DMS114 treated with DMSO at 0.1 percent for 48 hours (cell line): ENCODE measurements around the gene CYTH1.

Experiments used
- DNase-seq: peaks from one replicate; lab custom pipeline; 2025; ENCODE audit not compliant: unreplicated experiment; lab: John Stamatoyannopoulos, UW

CYTH1 gene

GRCh38 chr17:78781893-78782304 is at the start of gene CYTH1:
TSS of gene CYTH1 (minus strand) at chr17:78782273. CDS start at chr17:78782223, 50 bp downstream.
- no peak for DNase-seq

- no peak for DNase-seq
Observed at GRCh38 chr17:78829477-78829876, 47.4 kb upstream of the CYTH1 start.

DNA sequence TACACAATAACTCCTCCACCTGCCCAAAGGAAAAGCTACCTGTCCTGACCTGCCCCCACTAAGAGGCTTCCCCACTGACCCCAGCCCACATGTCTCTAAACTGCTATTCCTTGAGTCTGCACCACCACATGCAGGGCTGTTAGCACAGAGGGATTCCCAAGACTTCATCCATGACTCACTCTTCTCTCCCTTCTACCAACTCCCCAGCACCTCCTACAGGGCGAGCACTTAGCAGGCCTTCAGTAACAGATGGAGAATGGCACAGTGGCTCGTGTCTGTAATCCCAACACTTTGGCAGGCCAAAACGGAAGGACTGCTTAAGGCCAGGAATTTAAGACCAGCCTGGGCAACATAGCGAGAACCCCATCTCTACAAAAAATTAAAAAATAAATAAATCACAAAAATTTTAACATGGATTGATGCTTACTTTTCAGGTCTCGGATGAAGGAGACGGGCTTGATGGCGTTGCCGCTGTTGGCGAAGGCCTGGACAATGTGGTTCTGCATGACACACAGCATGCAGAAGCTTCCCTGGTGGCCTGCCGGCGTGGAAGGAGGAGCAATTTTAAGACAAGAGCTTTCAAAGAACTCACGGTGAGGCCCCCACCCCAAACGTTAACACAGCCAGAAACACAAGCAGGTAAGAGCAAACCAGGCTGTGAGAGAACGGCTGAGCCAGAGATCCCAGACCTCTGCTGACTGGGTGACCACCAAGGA is 46.6 kb upstream of the CYTH1 start:
- peak; percentile 4 for DNase-seq

- DNase-seq: no peak
Observed at GRCh38 chr17:78826836-78827509, 44.9 kb upstream of the CYTH1 start.

GRCh38 chr17:78826421-78826820 is 44.3 kb upstream of the CYTH1 start:
- no peak for DNase-seq

DNA sequence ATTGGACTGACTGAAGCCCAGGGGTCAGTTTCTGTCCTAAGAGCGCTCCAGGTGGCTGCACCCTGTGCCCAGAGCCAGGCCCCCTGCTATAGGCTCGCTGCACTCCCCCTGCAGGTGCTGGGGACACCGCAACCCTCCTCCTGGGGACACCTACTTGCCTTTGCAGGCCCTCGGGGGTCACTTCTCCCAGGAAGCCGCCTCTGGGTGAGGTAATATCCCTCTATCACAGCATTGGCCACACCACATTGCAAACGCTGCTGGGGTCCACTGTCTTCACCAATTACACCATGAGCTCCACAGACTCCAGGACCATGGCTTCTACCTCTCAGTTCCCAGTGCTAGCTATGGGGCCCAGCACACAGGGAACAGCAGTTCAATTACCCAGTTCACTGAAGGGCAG is 43.6 kb upstream of the CYTH1 start:
- no peak for DNase-seq

DNA sequence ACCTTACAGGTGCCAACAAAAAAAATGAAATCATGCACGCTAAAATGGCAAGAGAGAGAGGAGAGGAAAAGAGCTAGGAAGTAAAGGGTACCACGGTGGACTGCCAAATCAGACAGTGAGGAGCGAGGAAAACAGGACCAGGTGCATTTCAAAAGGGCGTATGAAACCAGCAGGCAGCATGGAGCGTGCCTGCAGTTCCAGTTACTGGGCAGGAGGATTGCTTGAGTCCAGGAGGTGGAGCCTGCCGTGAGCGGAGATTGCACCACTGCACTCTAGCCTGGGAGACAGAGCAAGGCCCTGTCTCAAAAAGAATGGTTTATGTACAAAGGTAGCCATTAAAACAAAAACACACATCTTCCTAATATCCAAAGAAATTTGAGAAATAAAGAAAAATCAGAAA is 42.2 kb upstream of the CYTH1 start:
- DNase-seq: no peak

- DNase-seq: no peak
Observed at GRCh38 chr17:78823282-78824046, 41.4 kb upstream of the CYTH1 start.

- DNase-seq: no peak
Observed at GRCh38 chr17:78822552-78822951, 40.5 kb upstream of the CYTH1 start.

DNA sequence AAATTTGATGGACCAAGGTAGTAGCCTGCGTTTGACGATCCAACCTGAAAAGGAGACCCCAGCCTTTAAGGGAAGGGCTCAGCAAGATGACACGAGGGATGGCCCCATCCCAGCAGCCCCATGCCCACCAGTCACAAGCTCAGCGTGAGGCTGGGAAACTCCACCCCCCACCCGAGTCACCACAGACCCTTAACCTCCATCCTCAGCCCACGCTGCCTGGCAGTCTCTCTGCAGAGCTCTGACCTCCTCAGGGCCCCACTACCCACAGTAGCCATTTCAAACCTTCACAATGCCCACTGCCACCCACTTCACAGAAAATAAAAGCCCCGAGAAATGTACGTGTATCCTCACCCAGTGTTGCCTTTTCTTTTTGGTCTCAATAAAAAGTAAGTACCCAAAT is 39.9 kb upstream of the CYTH1 start:
- DNase-seq: no peak

DNA sequence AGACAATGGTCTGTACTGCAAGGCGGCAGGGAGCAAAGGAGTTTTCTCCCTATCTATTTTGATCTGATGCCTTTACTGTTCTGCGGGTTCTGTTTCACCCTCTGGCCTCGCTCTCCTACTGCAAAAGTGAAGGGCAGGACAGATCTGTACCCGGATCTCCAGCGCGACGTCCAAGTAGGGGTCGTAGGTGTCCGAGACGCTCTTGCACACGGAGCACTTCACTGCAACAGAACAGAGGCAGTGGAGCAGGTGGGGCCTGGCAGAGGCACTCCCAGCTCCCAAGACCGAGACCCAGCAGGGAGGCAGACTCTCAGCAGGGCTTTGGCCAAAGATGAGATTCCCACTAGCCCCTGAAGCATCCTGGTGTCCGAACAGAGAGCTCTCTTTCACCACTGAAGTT is 38.8 kb upstream of the CYTH1 start:
- DNase-seq: no peak

DNA sequence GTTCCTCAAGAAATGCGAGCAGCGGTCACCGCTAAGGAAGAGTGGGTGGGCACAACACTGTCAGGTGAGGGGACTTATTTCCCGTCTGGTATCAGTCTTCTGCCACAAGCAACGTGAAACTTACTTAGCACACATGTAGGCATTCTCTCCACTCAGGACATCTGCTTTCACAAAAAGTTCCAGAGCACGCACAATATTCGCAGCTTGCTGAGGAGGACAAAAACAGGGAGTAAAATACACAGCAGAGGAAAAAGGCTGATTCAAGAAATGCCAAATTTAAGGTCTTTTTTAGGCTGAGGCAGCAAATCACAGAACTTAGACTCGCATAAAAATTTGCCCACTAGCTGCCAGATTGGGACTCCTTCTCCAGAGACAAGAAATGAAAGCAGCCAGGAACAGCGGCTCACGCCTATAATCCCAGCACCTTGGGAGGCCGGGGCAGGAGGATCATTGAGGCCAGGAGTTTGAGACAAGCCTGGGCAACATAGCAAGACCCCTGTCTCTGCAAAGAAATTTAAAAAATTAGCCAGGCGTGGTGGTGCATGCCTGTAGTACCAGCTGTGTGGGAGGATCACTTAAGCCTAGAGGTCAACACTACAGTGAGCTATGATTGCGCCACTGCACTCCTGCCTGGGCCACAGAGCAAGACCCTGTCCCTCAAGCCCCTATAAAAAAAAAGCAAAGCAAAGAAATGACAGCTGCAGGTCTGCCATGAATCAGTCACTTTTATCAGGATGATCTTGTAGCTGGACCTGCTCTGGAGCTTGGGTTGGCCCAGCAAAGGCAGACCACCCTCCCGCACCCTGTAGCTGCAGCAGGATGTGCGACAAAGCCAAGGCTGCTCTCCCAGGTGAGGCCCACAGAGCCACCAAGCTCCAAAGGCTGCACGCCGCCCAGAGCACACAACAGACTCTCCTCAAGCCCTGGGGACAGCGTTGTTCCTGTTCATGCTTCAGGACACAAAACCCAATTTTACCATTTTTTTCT is 38.0 kb upstream of the CYTH1 start:
- DNase-seq: no peak

DNA sequence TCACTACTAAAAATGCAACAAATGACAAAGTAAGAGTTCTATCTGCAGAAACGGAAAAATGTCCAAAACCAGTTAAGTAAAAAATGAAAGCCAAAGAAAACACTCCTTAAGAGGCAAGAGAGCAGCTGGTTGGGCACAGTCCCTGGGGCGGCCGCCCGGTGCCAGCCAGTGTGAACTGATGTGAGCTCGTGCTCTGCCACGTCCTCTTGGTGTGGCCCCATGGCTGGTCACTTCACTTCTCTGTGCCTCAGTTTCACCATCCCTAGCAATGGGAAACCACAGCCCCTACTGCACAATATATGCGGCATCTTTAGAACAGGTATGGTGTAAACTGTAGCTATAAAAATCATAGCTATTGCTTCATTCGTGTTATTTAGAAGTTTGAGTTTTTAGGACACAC is 37.3 kb upstream of the CYTH1 start:
- DNase-seq: no peak

GRCh38 chr17:78818932-78819331 is 36.9 kb upstream of the CYTH1 start:
- no peak for DNase-seq

DNA sequence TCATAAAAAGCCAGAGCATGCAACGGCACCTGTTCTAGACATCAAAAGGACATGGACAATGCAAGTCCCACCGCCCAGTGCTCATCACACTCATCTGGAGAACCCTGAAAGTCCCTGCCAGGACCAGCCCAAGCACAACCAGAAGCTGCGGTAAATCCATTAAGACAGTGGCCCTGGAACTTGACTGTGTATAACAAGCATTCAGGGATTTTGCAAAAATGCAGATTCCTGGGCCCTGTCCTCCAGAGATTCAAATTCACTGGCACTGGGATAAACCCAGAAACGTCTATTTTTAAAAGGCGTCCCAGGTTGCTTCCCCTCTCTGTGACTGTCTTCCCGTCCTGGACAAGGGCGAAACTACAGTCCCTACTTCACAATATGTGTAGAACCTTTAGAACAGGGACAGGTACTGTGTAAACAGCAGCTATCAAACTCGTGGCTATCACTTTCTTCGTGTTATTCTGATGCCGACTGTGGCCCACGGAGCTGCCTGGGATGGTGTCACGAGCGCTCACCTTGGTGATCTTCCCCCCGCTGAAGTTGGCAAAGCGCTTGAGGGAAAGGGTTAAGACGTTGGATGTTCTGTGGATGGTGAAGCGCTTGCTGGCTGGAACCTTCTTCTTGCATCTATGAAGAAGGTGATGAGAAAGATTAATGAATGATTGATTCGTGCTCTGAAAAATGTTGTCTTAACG is 36.2 kb upstream of the CYTH1 start:
- DNase-seq: no peak

GRCh38 chr17:78817123-78817522 is 35.0 kb upstream of the CYTH1 start:
- DNase-seq: no peak

DNA sequence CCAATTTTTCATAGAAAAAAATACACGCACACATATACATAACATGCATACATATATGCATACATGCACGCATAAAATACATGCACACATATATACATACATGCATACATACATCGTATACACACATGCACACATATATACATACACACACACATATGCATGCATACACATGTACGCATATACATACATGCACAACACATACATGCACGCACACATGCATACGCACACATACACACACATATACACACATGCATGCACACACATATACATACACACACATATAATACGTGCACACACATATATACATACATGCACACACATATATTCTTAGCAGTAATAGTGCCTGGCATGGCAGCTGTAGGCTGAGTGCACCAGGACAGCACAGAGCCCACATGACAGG is 33.6 kb upstream of the CYTH1 start:
- DNase-seq: no peak

GRCh38 chr17:78812855-78813254 is 30.8 kb upstream of the CYTH1 start:
- DNase-seq: no peak

DNA sequence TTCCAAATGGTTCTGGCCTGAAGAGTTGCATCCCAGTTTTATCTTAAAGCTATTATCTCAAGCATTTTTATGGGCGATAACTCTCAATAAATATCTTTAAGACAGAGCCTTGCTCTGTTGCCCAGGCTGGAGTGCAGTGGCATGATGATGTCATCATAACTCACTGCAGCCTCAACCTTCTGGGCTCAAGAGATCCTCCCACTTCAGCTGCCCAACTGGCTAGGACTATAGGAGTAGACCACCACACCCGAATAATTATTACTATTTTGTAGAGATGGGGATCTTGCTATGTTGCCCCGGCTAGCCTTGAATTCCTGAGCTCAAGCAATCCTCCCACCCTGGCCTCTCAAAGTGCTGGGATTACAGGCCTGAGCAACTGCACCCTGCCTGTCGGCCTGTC is 26.1 kb upstream of the CYTH1 start:
- no peak for DNase-seq

DNA sequence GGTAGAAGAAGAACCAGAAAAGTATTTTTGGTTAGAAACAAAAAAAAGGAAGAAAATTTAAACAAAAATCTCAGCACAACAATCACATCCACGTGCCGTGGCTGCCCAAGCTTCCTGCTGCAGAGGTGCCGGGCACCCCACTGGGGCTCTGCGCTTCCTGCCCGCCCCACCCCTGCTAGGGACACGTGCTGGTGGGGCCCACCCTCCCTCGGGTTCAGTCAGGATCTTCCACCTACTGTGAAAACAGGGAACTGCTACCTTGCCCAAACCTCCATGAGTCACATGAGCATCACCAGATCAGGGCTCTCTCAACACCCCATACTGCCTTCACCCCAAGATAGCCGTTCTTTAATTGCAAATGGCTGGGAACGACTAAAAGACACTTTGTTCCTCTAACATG is 24.4 kb upstream of the CYTH1 start:
- no peak for DNase-seq
